RWPE1 (cell line): ENCODE measurements around the gene TEX19.

Experiments used
- CTCF ChIA-PET: fragments of 350-600 bp; sonication (Branson Sonifier 250); formaldehyde crosslinking; extraction: SDS; loops from one replicate; lab custom pipeline; 2021; lab: Yijun Ruan, JAX
- POLR2A ChIA-PET: fragments of 400-600 bp; formaldehyde crosslinking; extraction: SDS; loops from one replicate; lab custom pipeline; 2020; ENCODE audit warnings: antibody characterized with exemption; ENCODE audit not compliant: low non-redundant PET; lab: Yijun Ruan, JAX
- DNase-seq: peaks from one replicate; pipeline ENCODE4 v3.0.0; 2012; ENCODE audit warnings: low spot score
- H3K27ac ChIP-seq: fragments of 450-650 bp; 2 replicates; pipeline ENCODE4 v1.5.1; 2017
- TF ChIP-seq, protein P1 (sequence below): fragments of 450-650 bp; conservative IDR thresholded peaks from 2 replicates; pipeline ENCODE4 v1.5.1; 2017; ENCODE audit warnings: low read depth, mild to moderate bottlenecking

TEX19 gene

DNA sequence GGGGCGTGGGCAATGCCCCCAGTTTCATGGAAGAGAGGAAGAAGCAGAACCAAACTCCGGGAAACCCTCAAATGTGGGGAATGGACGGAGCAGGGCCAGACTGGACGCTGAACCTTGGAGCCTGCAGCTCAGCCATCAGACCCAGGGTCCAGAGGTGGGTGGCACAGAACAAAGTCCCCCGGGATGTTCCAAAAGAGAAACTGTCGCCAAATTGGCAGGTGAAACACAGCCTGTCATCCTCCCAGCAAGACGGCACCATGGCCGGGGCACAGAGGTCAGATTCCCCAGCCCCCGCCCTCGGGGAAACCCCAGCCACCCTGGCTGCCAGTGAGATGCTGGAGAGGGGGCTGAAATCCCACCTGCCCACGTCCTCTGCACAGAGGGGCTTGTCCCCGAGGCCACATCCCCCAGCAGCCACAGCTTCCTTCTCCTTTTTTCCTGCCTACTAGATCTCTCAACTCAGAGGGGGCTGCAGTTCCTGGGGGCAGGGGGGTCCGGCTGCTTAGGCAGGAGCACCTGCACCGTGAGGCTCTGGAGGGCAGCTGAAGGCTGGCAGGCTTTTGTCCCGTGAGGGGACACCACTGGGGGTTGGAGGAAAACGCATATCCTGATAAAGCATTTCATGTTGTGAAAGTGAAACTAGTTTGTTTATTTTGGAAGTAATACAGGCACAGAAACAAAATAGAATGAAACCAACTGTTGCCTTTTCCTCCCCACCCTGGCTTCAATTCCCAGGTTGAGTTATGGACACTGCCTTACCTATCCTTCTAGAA, 24.2 kb upstream of the TEX19 start:
- ChIA-PET POLR2A (interaction anchor here (0.6 to 1.0 kb wide), 3 partner anchors 12 to 36 kb away, joined by 3 to 5 read pairs (median 4); no protein-coding TSS in a partner anchor), CTCF (interaction anchor here (0.7 kb wide), 1 partner anchor 114 kb away, joined by 3 read pairs; no protein-coding TSS in a partner anchor)
- DNase-seq = no peak
- TF ChIP-seq, protein P1, sequence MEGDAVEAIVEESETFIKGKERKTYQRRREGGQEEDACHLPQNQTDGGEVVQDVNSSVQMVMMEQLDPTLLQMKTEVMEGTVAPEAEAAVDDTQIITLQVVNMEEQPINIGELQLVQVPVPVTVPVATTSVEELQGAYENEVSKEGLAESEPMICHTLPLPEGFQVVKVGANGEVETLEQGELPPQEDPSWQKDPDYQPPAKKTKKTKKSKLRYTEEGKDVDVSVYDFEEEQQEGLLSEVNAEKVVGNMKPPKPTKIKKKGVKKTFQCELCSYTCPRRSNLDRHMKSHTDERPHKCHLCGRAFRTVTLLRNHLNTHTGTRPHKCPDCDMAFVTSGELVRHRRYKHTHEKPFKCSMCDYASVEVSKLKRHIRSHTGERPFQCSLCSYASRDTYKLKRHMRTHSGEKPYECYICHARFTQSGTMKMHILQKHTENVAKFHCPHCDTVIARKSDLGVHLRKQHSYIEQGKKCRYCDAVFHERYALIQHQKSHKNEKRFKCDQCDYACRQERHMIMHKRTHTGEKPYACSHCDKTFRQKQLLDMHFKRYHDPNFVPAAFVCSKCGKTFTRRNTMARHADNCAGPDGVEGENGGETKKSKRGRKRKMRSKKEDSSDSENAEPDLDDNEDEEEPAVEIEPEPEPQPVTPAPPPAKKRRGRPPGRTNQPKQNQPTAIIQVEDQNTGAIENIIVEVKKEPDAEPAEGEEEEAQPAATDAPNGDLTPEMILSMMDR = no peak
- H3K27ac ChIP-seq = peak overlapping the region; percentile 90

DNA sequence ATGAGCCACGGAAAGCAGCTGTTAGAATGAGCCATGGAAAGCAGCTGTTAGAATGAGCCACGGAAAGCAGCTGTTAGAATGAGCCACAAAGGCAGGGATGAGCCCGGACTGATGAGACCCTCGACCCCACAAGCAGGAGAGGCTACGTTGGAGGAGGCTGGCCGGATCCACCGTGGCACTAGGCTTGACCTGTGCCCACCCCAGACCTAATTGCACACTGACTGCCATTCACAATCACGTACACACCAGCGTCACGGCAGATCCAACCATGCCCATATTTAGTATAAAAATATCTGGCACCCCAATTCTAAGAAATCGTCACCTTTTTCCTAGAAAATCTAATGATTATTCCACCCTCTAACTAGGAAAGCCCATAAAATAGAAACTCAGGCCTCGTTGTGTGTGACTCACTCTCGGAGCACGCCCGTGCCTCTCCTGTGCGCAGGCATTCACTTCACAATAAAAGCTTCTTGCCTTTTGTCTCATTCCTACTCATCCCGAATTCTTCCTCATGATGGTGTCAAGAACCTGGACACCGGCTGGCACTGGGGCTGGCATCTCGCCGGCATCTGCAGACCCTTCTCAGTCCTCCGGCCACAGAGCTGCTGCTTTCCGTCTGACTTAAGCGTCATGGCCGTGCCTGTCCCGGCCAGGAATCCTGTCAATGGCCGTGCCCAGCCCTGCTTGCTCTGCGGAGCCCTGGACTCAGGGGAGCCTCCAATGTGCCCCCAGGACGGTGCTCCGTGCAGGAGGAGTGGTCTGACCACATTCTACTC, 20.0 kb upstream of the TEX19 start:
- POLR2A ChIA-PET = no interaction called here
- CTCF ChIA-PET = interaction anchor here (0.6 to 0.7 kb wide), 4 partner anchors 14 to 157 kb away, joined by 3 to 5 read pairs (median 3); no protein-coding TSS in a partner anchor
- DNase-seq = peak; percentile 88
- TF ChIP-seq, protein P1 = no peak
- peak overlapping the region; percentile 92 for H3K27ac ChIP-seq

DNA sequence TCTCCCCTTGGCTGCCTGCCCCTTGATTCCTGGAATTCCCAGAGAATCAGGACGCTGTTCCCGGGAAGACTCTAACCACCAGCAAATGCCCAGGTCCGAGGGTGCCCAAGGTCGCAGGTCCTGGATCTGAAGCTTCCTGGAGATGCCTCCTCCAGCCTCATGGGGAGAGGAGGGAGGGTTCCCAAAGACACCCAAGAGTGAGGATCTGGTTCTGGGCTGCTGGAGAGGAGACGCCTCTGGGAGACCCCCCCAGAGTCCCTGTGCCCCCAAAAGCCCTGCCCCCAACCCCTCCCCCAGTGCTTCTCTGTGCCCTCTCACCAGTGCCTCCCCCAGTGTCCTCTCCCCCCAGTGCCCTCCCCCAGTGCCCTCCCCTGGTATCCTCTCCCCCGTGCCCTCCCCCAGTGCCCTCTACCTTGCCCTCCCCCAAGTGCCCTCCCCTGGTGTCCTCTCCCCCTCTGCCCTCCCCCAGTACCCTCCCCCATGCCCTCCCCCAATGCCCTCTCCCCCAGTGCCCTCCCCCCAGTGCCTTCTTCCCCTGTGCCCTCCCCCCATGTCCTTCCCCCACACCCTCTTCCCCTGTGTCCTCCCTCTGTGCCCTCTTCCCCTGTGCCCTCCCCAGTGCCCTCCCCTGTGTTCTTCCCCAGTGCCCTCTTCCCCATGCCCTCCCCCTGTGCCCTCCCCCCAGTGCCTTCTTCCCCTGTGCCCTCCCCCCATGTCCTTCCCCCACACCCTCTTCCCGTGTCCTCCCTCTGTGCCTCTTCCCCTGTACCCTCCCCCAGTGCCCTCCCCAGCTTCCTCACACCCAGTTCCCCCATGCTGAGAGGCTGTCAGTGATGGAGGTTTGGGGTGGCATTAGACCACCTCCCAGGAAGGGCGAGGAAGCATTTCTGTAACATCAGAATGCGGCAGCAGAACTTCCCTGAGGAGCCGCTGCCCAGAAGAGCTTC, 19.1 kb upstream of the TEX19 start:
- DNase-seq = no peak
- H3K27ac ChIP-seq = peak overlapping the region; percentile 92
- TF ChIP-seq, protein P1 = no peak
- ChIA-PET POLR2A (no interaction called here), CTCF (interaction anchor here (0.7 kb wide), 1 partner anchor 27 kb away, joined by 3 read pairs; no protein-coding TSS in a partner anchor)

DNA sequence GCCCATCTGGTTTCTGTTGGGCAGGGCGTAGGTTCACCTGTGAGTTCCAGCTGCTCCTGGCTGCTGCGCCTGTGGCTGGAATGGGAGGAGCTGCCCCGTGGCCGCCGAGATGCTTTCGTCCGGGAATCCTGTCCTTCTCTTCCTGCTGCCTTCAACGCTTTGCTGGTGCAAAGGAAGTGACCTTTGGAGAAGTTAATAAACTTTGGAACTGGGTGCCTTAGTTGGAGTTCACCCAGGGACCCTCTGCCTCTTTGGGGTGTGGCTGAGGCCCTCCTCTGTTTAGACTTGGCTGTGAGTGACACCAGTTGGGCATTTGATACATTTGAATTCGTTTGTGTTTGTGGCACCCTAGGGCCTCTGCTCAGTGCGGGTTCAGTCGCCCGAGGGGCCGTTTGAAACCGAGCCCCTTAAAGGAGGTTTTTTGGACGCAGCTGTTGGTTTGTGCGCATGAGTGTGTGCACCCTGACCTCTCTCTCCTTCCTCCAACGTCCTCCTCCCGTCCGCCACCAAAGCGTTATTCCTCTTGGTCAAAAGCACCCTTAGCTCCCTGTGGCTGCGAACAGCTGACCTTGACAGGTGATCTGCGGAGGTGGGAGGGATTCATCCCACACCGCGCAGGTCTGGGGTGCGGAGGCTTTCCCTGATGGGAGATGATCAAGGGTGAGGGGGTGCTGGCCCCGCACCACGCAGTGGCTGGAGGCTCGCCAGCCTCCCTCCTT, 16.5 kb upstream of the TEX19 start:
- no peak overlapping the region for H3K27ac ChIP-seq
- CTCF ChIA-PET = interaction anchor here (0.6 to 1.0 kb wide), 2 partner anchors 9 to 22 kb away, joined by 3 read pairs; no protein-coding TSS in a partner anchor
- TF ChIP-seq, protein P1 = no peak
- DNase-seq = no peak
- POLR2A ChIA-PET = no interaction called here

DNA sequence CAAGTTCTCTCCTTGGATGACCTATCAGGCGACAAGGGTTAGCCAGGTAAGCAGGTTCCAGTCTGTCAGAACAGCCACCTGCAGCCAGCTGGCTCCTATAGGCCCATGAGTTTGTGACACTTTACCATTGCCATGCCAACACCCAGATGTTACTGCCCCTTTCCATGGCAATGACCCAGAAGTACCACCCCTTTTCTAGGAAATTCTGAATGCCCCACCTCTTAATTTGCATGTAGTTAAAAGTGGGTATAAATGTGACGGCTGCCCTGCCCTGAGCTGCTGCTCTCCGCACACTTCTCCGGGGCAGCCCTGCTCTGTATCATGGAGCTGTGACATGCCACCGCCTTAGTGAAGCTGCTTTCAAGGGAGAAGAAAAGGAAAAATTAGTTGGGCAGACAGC, 15.5 kb upstream of the TEX19 start:
- TF ChIP-seq, protein P1 = no peak
- POLR2A ChIA-PET = interaction anchor here (1.1 kb wide), 1 partner anchor 98 kb away, joined by 3 read pairs; no protein-coding TSS in a partner anchor
- H3K27ac ChIP-seq = no peak overlapping the region
- CTCF ChIA-PET = no interaction called here
- DNase-seq = no peak
